ENCODE results near the gene RXFP2. TPM values are rescaled to one million over a fixed set of nuclear protein-coding genes. Genes with fewer than 3 reads are reported as not detected.

RXFP2 gene
- total RNA-seq, 1 donor from 2014 or later, result not detected

DNA sequence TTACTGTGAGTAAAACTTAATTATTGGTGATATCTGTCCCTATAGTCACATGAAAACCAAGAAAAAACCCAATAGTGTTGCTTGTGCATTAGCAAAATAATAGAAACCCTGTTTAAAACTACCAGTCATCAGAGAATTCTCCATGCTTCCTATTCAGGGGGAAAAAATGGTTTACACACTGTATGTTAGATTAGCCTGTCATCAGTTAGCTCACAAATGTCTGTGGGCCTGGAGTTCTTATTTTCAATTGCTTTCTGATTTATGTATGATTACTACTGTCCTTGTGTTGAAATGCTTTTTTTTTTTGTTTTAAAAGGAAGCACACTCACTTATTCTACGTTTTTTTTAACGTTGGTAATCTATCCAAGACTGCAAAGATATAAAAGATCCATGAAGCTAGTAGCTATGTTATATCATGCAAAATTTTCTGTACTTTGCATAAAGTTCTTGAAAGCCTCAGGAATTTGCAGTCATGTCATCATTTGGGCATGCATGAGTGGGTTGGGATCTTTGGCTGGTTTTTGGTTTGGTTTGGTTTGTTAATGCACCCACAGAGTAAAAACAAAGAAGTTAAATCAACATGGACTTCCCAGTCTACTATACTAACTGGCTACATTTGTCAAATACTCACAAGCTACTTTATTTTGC, 25.9 kb downstream of the RXFP2 start:
- Mint-ChIP-seq H3K4me1 (no peaks in the 10 kb centered on the region), H3K9me3 (no peaks in the 10 kb centered on the region), H3K27me3 (ENCODE audit: low read depth) (no peaks in the 10 kb centered on the region), H3K27ac (ENCODE audit: unreplicated experiment) (no peak overlapping the region), H3K4me3 (no peak overlapping the region), H3K36me3 (ENCODE audit: low read depth) (no peaks in the 10 kb centered on the region)
- DNase-seq (ENCODE audit: low read depth, low spot score), result no peak
- TF ChIP-seq, protein P1, sequence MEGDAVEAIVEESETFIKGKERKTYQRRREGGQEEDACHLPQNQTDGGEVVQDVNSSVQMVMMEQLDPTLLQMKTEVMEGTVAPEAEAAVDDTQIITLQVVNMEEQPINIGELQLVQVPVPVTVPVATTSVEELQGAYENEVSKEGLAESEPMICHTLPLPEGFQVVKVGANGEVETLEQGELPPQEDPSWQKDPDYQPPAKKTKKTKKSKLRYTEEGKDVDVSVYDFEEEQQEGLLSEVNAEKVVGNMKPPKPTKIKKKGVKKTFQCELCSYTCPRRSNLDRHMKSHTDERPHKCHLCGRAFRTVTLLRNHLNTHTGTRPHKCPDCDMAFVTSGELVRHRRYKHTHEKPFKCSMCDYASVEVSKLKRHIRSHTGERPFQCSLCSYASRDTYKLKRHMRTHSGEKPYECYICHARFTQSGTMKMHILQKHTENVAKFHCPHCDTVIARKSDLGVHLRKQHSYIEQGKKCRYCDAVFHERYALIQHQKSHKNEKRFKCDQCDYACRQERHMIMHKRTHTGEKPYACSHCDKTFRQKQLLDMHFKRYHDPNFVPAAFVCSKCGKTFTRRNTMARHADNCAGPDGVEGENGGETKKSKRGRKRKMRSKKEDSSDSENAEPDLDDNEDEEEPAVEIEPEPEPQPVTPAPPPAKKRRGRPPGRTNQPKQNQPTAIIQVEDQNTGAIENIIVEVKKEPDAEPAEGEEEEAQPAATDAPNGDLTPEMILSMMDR (conservative IDR thresholded peaks at IDR 0.05), result no peak

DNA sequence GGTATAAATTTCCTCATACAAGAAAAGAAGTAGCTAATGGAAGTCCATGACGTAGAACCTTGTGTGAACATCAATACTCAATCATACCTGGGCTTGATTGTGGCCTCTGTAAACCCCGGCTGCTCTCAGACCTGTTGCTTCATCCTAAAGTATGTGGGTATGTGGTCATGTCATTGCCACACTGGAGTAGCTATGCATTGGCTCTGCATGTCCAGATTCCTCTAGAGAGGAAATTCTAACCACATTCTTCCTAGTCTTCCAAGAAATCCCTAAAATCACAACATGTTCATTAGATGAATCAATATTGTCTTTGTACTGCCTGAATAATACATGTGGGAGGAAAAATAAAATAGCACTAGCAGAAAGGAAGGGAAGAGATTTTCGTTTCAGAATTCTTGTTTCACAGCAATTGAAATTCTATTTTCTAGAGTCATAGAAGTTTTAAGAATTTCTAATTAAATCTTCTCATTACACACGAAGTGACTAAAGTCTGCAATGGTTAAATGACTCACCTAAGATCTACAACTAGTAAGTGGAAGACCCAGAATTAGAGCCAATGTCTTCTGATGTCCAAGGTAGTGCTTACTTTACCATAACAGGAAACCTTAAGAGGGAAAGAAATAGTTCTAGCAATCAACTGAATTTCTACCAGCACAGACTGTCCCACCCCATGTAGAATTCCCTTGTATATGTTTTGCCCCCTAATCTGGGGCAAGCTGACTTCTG, 28.0 kb downstream of the RXFP2 start:
- no peaks in the 10 kb centered on the region for H3K27me3 Mint-ChIP-seq (ENCODE audit: low read depth)
- no peaks in the 10 kb centered on the region for H3K4me1 Mint-ChIP-seq
- no peak overlapping the region for H3K27ac Mint-ChIP-seq (ENCODE audit: unreplicated experiment)
- TF ChIP-seq, protein P1 (conservative IDR thresholded peaks at IDR 0.05), result no peak
- no peak for DNase-seq (ENCODE audit: low read depth, low spot score)
- no peaks in the 10 kb centered on the region for H3K9me3 Mint-ChIP-seq
- no peak overlapping the region for H3K4me3 Mint-ChIP-seq
- H3K36me3 Mint-ChIP-seq (ENCODE audit: low read depth), result no peaks in the 10 kb centered on the region

DNA sequence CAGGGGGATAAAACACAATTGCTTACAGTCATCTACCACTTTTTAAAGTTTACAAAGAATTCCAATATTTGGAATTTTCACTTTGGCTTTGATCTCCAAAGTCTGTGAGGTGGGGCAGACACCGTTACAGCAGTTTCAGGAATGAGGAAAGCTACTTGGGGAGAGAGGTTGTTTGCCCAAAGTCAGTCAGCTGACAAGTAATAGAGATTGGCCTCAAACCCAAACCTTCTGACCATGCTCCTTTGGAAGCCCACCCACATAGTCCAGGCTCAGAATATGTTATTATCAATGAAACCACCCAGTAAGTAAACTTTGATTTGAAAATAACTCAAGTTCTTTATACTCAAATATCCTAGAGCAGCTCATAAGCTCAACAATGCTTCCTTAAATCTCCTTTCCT, 29.0 kb downstream of the RXFP2 start:
- no peaks in the 10 kb centered on the region for H3K27me3 Mint-ChIP-seq (ENCODE audit: low read depth)
- no peak for DNase-seq (ENCODE audit: low read depth, low spot score)
- TF ChIP-seq, protein P1 (conservative IDR thresholded peaks at IDR 0.05), result no peak
- H3K4me3 Mint-ChIP-seq, result no peak overlapping the region
- H3K4me1 Mint-ChIP-seq, result no peaks in the 10 kb centered on the region
- H3K9me3 Mint-ChIP-seq, result no peaks in the 10 kb centered on the region
- H3K27ac Mint-ChIP-seq (ENCODE audit: unreplicated experiment), result no peak overlapping the region
- no peaks in the 10 kb centered on the region for H3K36me3 Mint-ChIP-seq (ENCODE audit: low read depth)

DNA sequence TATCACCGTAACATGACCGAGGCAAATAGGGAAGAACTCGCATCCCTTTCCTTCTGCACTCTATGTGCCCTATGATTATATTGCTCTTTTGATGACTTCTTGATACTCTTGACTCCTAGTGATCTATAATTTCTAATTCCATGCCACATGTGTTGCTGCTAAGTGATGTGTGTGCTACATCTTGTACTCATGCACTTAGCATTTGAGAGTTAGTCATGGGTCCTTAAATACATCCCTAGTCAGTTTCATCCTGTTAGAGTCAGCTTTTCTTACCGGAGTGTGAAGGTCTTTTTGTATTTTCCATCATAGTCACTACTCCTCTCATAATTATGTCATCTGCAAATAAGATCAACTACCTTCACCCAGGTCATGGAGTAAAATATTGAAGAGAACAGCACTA, 30.2 kb downstream of the RXFP2 start:
- no peak overlapping the region for H3K27ac Mint-ChIP-seq (ENCODE audit: unreplicated experiment)
- no peaks in the 10 kb centered on the region for H3K4me1 Mint-ChIP-seq
- DNase-seq (ENCODE audit: low read depth, low spot score), result no peak
- no peaks in the 10 kb centered on the region for H3K9me3 Mint-ChIP-seq
- H3K36me3 Mint-ChIP-seq (ENCODE audit: low read depth), result no peaks in the 10 kb centered on the region
- no peak overlapping the region for H3K4me3 Mint-ChIP-seq
- no peaks in the 10 kb centered on the region for H3K27me3 Mint-ChIP-seq (ENCODE audit: low read depth)
- TF ChIP-seq, protein P1 (conservative IDR thresholded peaks at IDR 0.05), result no peak

DNA sequence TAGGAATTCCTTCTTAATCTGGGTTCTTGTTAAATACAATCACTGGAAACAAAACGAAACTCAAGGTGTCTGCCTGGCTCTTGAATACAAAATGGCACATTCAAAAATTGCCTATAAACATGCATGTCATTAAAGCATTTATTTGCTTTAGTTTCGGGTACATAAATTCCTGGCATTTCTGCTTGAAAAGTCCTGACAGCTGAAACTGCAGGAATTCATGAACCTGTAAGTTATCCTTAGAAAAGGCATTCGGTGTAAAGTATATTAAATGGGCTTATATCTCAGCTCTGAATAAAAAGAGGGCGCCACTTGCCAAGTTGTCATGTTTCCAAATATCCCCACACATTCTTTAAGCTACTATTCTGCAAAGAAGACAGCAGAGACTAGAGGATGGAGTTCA, 32.9 kb downstream of the RXFP2 start:
- H3K27ac Mint-ChIP-seq (ENCODE audit: unreplicated experiment), result no peak overlapping the region
- DNase-seq (ENCODE audit: low read depth, low spot score), result no peak
- H3K36me3 Mint-ChIP-seq (ENCODE audit: low read depth), result no peaks in the 10 kb centered on the region
- H3K27me3 Mint-ChIP-seq (ENCODE audit: low read depth), result peaks cover 3% of the 10 kb centered on the region
- H3K4me1 Mint-ChIP-seq, result no peaks in the 10 kb centered on the region
- no peak overlapping the region for H3K4me3 Mint-ChIP-seq
- TF ChIP-seq, protein P1 (conservative IDR thresholded peaks at IDR 0.05), result no peak
- no peaks in the 10 kb centered on the region for H3K9me3 Mint-ChIP-seq

Measured in neural crest cell (in vitro differentiated cells).